NT2/D1 (cell line): ENCODE results near the gene MRPL24.

ENCODE experiments used
- YY1 ChIP-seq: IDR thresholded peaks from 2 replicates; pipeline ENCODE4 v1.6.1; 2011; ENCODE audit not compliant: insufficient read length, insufficient read depth
- ZNF274 ChIP-seq: IDR thresholded peaks from 2 replicates; pipeline ENCODE4 v1.6.1; 2011; ENCODE audit warnings: mild to moderate bottlenecking, low read depth, low read length

DNA sequence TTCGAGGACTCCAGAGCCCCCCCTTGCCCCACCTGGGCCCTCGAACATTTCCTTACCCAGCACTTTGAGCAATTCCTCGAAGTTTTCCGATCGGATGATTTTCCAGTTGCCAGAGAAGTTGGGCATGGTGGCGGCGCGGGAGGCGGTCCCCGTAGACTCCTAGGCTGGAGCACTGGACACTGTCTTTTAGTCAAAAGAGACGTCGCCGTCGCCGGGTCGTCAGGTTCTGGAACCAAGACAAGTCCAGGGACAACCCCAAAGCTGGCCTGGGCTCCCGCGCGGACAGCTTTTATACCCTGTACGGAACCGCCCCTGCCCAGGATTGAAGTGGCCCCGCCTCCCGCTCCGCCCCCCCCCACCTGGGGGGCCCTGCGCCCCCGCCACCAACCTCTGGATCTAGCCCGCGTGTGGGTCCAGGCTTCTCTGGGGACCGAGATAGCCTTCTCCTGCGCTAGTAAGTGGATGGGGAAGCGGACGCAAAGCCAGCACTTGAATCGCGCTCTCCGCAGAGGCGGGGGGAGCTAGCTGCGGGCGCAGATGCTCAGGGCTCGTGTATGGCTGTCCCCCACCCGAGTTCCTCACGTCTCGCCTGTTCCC, 35.5 kb downstream of the MRPL24 start, which contains the start of gene CRABP2:
- TF ChIP-seq YY1, result no peak
- no peak for TF ChIP-seq ZNF274
